Measurements from ENCODE around the gene MYOC.

GRCh38 chr1:171642197-171642596 is 10.3 kb downstream of the MYOC start:
- TF ChIP-seq CTBP1 (IDR thresholded peaks at IDR 0.05; ENCODE audit: borderline replicate concordance) (no peak), SP1 (IDR thresholded peaks at IDR 0.05) (no peak), TARDBP (IDR thresholded peaks at IDR 0.05) (no peak), FOXA1 (IDR thresholded peaks at IDR 0.05) (no peak), L3MBTL2 (conservative IDR thresholded peaks at IDR 0.05) (no peak), SUZ12 (IDR thresholded peaks at IDR 0.05) (no peak)
